ENCODE data around the gene RBM24.

- TF ChIP-seq POLR2A (IDR thresholded peaks at IDR 0.05) (no peak), CTCF (IDR thresholded peaks at IDR 0.05) (no peak)
These were observed 18.1 kb downstream of the RBM24 start for GRCh38 chr6:17299222-17299621.

Data from Peyer's patch (tissue), 4 donors.